Testis (tissue), 3 donors: ENCODE data around the gene KCTD20. TPM values are rescaled to one million over a fixed set of nuclear protein-coding genes. Genes with fewer than 3 reads are reported as not detected.
A peak's percentile ranks its signal among the peaks of the same experiment; 100 is the strongest.

Experiments
- DNase-seq: peaks from one replicate; pipeline ENCODE4 v3.0.0-alpha.2; 2019
- H3K27ac ChIP-seq, 2 donors: fragments of 200-600 bp; sonication (generic); one replicate each; pipeline ENCODE4 v1.5.1; 2019
- H3K27me3 ChIP-seq: fragments of 200-600 bp; sonication (generic); one replicate; pipeline ENCODE4 v1.5.1; 2019
- H3K36me3 ChIP-seq: fragments of 200-600 bp; sonication (generic); one replicate; pipeline ENCODE4 v1.5.1; 2017; ENCODE audit warnings: low read depth; ENCODE audit errors: missing control alignments
- H3K4me1 ChIP-seq: fragments of 200-600 bp; sonication (generic); one replicate; pipeline ENCODE4 v1.5.1; 2019
- H3K4me3 ChIP-seq, 2 donors: fragments of 200-600 bp; sonication (generic); one replicate each; pipeline ENCODE4 v1.5.1; 2017 to 2019
- H3K9me3 ChIP-seq: fragments of 200-600 bp; sonication (generic); one replicate; pipeline ENCODE4 v1.5.1; 2017
- POLR2A ChIP-seq: fragments of 450-650 bp; IDR thresholded peaks from one replicate; pipeline ENCODE4 v1.6.1; 2017; ENCODE audit warnings: antibody characterized with exemption, mild to moderate bottlenecking, moderate library complexity
- WGBS, 2 donors: methylation state at CpG; one replicate each; pipeline ENCODE4 v1.1.5; 2018; 5-methylcytosine and 5-hydroxymethylcytosine counted together
- intact Hi-C: fragments of 100-400 bp; cut with DNase I; formaldehyde crosslinking; loops from one replicate; pipeline ENCODE4 v1.15.1; 2023; ENCODE audit warnings: low total_unique reads
- polyA plus RNA-seq: library from polyadenylated mRNA; stranded (reverse); fragments of 350-450 nt; fragmentation: Illumina TruSeq; extraction: RNeasy Lipid Tissue Mini Kit (QIAGEN cat#74804); gene quantifications from one replicate; pipeline ENCODE4 v1.2.3, GENCODE V29; 2014; ENCODE audit warnings: low read depth, low replicate concordance; ENCODE audit not compliant: insufficient read depth
- total RNA-seq, 2 donors: library from RNA; depleted of rRNA; stranded (reverse); fragments of >200 nt; gene quantifications; one replicate each; pipeline ENCODE4 v1.2.3, GENCODE V29; 2016
- TF ChIP-seq, protein P1 (sequence below), 3 experiments: fragments of 450-650 bp in 2 of 3; fragments of 200-600 bp in 1 of 3; sonication (generic) in 1 of 3; IDR thresholded peaks; one replicate each; pipeline ENCODE4 v1.5.1; 2016 to 2019; ENCODE audit warnings: antibody characterized with exemption in 3 of 3, mild to moderate bottlenecking in 2 of 3, moderate library complexity in 1 of 3

KCTD20 gene
- total and polyA plus RNA-seq, 3 donors from 2014 or later, result 21.8 to 35.5 (median 31.5) TPM

DNA sequence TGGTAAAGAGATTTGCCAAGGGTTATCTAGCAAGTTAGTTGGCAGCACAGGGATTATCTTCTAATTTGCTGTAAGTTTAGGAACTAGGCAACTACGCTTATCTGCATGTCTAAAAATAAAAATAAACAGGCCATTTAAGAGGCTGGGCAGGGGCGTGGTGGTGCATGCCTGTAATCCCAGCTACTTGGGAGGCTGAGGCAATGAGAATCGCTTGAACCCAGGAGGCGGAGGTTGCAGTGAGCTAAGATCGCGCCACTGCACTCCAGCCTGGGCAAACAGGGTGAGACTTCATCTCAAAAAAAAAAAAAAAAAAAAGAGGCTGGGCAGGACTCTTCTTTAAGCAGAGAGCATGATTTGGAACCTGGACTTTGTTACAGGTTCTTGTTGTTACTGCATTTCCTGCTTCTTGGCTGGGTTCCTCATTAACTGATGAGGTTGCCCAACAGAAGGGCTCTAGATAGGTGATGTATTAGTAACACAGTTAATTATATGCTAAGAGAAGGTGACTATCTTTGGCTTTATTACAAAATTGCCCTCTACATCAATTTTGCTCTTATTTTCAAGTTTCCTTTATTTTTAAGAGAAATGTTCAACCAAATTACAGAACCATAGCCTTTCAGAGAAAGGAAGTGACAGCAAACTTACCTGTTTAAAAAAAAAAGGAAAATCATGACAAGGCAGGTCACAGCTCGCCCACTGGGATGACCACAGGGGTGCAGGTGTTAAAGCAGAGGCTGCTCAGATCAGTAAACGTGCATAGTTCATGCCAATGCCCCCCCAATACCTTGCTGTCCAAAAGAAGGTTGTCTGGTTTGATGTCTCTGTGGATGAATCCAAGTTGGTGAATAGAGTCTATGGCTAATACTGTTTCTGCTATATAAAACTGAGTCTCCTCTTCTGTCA is 72.0 kb downstream of the KCTD20 start:
- H3K27me3 ChIP-seq, result no peaks in the 10 kb centered on the region
- H3K9me3 ChIP-seq, result no peaks in the 10 kb centered on the region
- no peak overlapping the region for H3K4me3 ChIP-seq
- no peaks in the 10 kb centered on the region for H3K4me1 ChIP-seq
- 88 to 91% methylated on average over 8 of the region's 8 CpGs for WGBS, 2 donors
- DNase-seq, result no peak
- H3K36me3 ChIP-seq, result no peaks in the 10 kb centered on the region
- no peak for TF ChIP-seq POLR2A
- TF ChIP-seq, protein P1, sequence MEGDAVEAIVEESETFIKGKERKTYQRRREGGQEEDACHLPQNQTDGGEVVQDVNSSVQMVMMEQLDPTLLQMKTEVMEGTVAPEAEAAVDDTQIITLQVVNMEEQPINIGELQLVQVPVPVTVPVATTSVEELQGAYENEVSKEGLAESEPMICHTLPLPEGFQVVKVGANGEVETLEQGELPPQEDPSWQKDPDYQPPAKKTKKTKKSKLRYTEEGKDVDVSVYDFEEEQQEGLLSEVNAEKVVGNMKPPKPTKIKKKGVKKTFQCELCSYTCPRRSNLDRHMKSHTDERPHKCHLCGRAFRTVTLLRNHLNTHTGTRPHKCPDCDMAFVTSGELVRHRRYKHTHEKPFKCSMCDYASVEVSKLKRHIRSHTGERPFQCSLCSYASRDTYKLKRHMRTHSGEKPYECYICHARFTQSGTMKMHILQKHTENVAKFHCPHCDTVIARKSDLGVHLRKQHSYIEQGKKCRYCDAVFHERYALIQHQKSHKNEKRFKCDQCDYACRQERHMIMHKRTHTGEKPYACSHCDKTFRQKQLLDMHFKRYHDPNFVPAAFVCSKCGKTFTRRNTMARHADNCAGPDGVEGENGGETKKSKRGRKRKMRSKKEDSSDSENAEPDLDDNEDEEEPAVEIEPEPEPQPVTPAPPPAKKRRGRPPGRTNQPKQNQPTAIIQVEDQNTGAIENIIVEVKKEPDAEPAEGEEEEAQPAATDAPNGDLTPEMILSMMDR (IDR thresholded peaks at IDR 0.05), result no peak
- no peak overlapping the region for H3K27ac ChIP-seq
- intact Hi-C loops, result no loop called here

GRCh38 chr6:36515844-36516243 is 73.0 kb downstream of the KCTD20 start:
- WGBS, 2 donors, result 37 to 42% methylated on average over 3 of the region's 3 CpGs
- Histone ChIP-seq H3K36me3 (no peaks in the 10 kb centered on the region), H3K4me1 (no peaks in the 10 kb centered on the region), H3K4me3 (no peak overlapping the region), H3K27ac (peak overlapping the region in 1 of 2 donors; percentile 47), H3K27me3 (no peaks in the 10 kb centered on the region), H3K9me3 (no peaks in the 10 kb centered on the region)
- intact Hi-C loops, result no loop called here
- TF ChIP-seq POLR2A, result no peak
- TF ChIP-seq, protein P1 (IDR thresholded peaks at IDR 0.05), result no peak
- no peak for DNase-seq

DNA sequence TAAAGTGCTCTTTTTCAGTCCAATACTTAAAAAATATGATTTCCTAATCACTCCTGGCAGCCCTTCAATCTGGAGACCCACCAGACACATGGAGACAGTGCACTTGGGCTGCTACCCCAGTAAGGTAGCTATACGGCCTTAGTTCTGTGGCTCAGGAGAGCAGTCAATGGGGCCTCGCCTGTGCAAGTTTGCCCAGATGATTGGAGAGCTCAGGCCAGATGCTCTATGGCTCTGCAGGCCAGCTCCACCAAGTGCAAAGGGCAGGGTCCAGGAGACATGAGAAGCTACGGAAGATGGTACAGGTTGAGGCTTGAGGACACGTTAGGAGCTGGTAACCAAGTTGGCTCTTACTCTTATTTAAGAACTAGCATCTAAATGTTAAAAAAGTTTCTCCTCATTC is 73.8 kb downstream of the KCTD20 start:
- Histone ChIP-seq H3K4me1 (no peaks in the 10 kb centered on the region), H3K27ac (peak overlapping the region in 1 of 2 donors; percentile 47), H3K27me3 (no peaks in the 10 kb centered on the region), H3K4me3 (no peak overlapping the region), H3K9me3 (no peaks in the 10 kb centered on the region), H3K36me3 (no peaks in the 10 kb centered on the region)
- no peak for TF ChIP-seq POLR2A
- TF ChIP-seq, protein P1 (IDR thresholded peaks at IDR 0.05), result no peak
- WGBS, 2 donors, result 65 to 70% methylated on average over 4 of the region's 4 CpGs
- intact Hi-C loops, result no loop called here
- DNase-seq, result no peak

DNA sequence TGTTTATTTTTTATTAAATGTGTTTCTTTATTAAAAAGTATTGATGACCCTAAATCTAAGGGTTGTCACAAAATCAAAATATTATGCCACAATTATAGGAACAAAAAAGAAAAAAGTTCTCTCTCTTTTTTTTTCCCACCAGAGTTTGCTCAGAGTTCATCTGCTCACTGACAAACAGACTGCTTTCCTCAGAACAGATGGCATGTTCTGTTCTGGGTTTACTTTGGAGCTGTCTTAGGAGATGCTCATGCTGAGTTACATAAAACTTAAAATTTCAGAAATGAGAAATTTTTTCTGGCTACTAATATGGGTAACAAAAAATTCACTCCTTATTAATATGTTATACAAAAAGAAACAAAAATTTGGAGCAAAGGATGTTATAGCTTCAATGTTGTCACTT is 74.2 kb downstream of the KCTD20 start:
- H3K36me3 ChIP-seq, result no peaks in the 10 kb centered on the region
- H3K9me3 ChIP-seq, result no peaks in the 10 kb centered on the region

More for the DNA sequence above, 74.2 kb downstream of the KCTD20 start:
- Histone ChIP-seq H3K27me3 (no peaks in the 10 kb centered on the region), H3K4me1 (no peaks in the 10 kb centered on the region), H3K27ac (peak overlapping the region in 1 of 2 donors; percentile 47), H3K4me3 (no peak overlapping the region)
- intact Hi-C loops, result no loop called here
- no peak for TF ChIP-seq POLR2A
- TF ChIP-seq, protein P1 (IDR thresholded peaks at IDR 0.05), result no peak
- DNase-seq, result no peak
